ENCODE data around the gene ZDHHC13. TPM values are rescaled to one million over a fixed set of nuclear protein-coding genes. Genes with fewer than 3 reads are reported as not detected.

Gene ZDHHC13
- polyA plus RNA-seq, 1 of the 3 experiments (the other 2 are of a cell fraction) = 8.2 TPM

DNA sequence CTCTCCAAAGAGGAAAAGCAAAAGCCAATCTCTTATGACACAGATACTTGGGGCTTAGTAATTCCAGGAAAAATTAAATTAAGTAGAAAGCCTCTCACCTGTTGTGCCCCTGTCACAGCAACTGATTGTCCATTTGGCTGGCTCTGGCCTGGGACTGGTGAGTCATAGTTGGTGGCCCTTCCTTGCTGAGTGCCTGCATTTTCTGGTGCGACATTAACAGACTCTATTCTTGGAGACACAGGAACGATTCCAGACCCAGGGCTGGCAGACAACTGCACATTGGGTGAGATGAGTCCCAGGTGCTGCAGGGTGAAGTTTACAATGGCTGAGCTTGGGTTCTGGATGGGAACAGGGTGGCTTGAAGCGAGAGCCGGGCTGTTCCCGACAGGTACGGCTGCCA is 108.2 kb downstream of the ZDHHC13 start:
- Histone ChIP-seq H3K9me2 (no peaks in the 10 kb centered on the region), H3K36me3 (replicated peaks in 1 of 2; ENCODE audit: control insufficient read depth in 1 of 2, insufficient read depth in 2 of 2, low read length in 1 of 2) (peaks cover 0 to 7% of the 10 kb centered on the region in 2 experiments)
- CTCF ChIA-PET = no interaction called here

DNA sequence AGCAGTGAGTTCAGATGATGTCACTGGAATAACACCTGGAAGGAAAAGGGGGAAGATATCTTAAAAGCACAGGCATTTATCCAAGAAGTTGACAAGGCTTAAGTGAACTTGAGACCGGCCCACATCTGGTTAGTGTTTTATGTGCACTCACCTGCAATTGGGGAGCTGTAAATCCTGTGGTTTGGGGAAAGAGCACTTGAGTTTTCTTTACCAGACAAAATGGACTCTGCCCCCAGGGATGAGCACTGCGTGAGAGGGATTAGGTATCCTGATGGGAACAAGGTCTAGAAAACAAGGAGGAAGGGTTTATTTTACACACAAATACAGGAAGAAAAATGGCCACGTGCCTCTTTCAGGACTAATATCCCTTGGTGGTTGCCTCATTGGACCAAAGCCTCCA is 108.6 kb downstream of the ZDHHC13 start:
- no peaks in the 10 kb centered on the region for H3K9me2 ChIP-seq
- H3K9me3 ChIP-seq = no peaks in the 10 kb centered on the region
- no peaks in the 10 kb centered on the region for H3K79me2 ChIP-seq (ENCODE audit: insufficient read depth)
- H3K4me1 ChIP-seq (ENCODE audit: control insufficient read depth in 1 of 2, insufficient read depth in 2 of 2, low read depth in 1 of 2, low read length in 1 of 2) = no peaks in the 10 kb centered on the region; a peak in 1 of 4 replicates
- 96% methylated on average over 3 of the region's 3 CpGs for WGBS (ENCODE audit: low lambda C conversion rate)
- H3K27ac ChIP-seq (ENCODE audit: low read depth in 2 of 2, low read length in 1 of 2) = no peak overlapping the region
- no peak for DNase-seq
- H3F3A ChIP-seq (replicated peaks; ENCODE audit: insufficient read depth) = no peaks in the 10 kb centered on the region
- no peaks in the 10 kb centered on the region for H3K27me3 ChIP-seq (ENCODE audit: insufficient read depth)
- POLR2A ChIA-PET = no interaction called here
- no peak overlapping the region for H2AFZ ChIP-seq (ENCODE audit: low read depth)
- H3K9ac ChIP-seq = no peak overlapping the region
- no peaks in the 10 kb centered on the region for H4K20me1 ChIP-seq (ENCODE audit: insufficient read depth)
- no peak overlapping the region for H3K4me3 ChIP-seq (ENCODE audit: low read depth in 2 of 2, low read length in 1 of 2)
- H3K4me2 ChIP-seq = no peak overlapping the region
- TF ChIP-seq GATA2 (CRISPR knock-in tag; IDR thresholded peaks at IDR 0.05) (no peak), TAF1 (IDR thresholded peaks at IDR 0.05; ENCODE audit: borderline replicate concordance, low read depth, low read length) (no peak), ELF1 (IDR thresholded peaks at IDR 0.05) (no peak), RFX5 (IDR thresholded peaks at IDR 0.05; ENCODE audit: low read length) (no peak), TEAD4 (IDR thresholded peaks at IDR 0.05; ENCODE audit: borderline replicate concordance, insufficient read depth) (no peak), POLR2AphosphoS5 (IDR thresholded peaks at IDR 0.05; ENCODE audit: low read depth, low read length) (no peak), RCOR1 (IDR thresholded peaks at IDR 0.05; ENCODE audit: low read length) (no peak), EZH2phosphoT487 (IDR thresholded peaks at IDR 0.05; ENCODE audit: borderline replicate concordance, low read depth) (no peak), YY1 (IDR thresholded peaks at IDR 0.05; ENCODE audit: low read depth) (no peak), RAD21 (IDR thresholded peaks at IDR 0.05; ENCODE audit: low read length) (no peak)
- TF ChIP-seq, protein P1, sequence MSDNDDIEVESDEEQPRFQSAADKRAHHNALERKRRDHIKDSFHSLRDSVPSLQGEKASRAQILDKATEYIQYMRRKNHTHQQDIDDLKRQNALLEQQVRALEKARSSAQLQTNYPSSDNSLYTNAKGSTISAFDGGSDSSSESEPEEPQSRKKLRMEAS (IDR thresholded peaks at IDR 0.05; ENCODE audit: low read depth) = no peak
- TF ChIP-seq, protein P2, sequence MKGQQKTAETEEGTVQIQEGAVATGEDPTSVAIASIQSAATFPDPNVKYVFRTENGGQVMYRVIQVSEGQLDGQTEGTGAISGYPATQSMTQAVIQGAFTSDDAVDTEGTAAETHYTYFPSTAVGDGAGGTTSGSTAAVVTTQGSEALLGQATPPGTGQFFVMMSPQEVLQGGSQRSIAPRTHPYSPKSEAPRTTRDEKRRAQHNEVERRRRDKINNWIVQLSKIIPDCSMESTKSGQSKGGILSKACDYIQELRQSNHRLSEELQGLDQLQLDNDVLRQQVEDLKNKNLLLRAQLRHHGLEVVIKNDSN (IDR thresholded peaks at IDR 0.05; ENCODE audit: borderline replicate concordance, low read depth) = no peak
- TF ChIP-seq, protein P3, sequence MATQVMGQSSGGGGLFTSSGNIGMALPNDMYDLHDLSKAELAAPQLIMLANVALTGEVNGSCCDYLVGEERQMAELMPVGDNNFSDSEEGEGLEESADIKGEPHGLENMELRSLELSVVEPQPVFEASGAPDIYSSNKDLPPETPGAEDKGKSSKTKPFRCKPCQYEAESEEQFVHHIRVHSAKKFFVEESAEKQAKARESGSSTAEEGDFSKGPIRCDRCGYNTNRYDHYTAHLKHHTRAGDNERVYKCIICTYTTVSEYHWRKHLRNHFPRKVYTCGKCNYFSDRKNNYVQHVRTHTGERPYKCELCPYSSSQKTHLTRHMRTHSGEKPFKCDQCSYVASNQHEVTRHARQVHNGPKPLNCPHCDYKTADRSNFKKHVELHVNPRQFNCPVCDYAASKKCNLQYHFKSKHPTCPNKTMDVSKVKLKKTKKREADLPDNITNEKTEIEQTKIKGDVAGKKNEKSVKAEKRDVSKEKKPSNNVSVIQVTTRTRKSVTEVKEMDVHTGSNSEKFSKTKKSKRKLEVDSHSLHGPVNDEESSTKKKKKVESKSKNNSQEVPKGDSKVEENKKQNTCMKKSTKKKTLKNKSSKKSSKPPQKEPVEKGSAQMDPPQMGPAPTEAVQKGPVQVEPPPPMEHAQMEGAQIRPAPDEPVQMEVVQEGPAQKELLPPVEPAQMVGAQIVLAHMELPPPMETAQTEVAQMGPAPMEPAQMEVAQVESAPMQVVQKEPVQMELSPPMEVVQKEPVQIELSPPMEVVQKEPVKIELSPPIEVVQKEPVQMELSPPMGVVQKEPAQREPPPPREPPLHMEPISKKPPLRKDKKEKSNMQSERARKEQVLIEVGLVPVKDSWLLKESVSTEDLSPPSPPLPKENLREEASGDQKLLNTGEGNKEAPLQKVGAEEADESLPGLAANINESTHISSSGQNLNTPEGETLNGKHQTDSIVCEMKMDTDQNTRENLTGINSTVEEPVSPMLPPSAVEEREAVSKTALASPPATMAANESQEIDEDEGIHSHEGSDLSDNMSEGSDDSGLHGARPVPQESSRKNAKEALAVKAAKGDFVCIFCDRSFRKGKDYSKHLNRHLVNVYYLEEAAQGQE (IDR thresholded peaks at IDR 0.05; ENCODE audit: low read depth, low read length) = no peak
- CTCF ChIA-PET = no interaction called here
- H3K36me3 ChIP-seq (replicated peaks in 1 of 2; ENCODE audit: control insufficient read depth in 1 of 2, insufficient read depth in 2 of 2, low read length in 1 of 2) = peaks cover 0 to 7% of the 10 kb centered on the region in 2 experiments

More for the DNA sequence above, 108.2 kb downstream of the ZDHHC13 start:
- H4K20me1 ChIP-seq (ENCODE audit: insufficient read depth) = no peaks in the 10 kb centered on the region
- no peak overlapping the region for H3K9ac ChIP-seq
- no peaks in the 10 kb centered on the region for H3K79me2 ChIP-seq (ENCODE audit: insufficient read depth)
- no peaks in the 10 kb centered on the region; a peak in 1 of 4 replicates for H3K4me1 ChIP-seq (ENCODE audit: control insufficient read depth in 1 of 2, insufficient read depth in 2 of 2, low read depth in 1 of 2, low read length in 1 of 2)
- no peak overlapping the region for H3K27ac ChIP-seq (ENCODE audit: low read depth in 2 of 2, low read length in 1 of 2)
- POLR2A ChIA-PET = no interaction called here
- H3K27me3 ChIP-seq (ENCODE audit: insufficient read depth) = no peaks in the 10 kb centered on the region
- no peak overlapping the region for H3K4me2 ChIP-seq
- TF ChIP-seq NRF1 (IDR thresholded peaks at IDR 0.05; ENCODE audit: low read depth, low read length) (no peak), CHD2 (IDR thresholded peaks at IDR 0.05; ENCODE audit: low read length, partially characterized antibody) (no peak)
- H3F3A ChIP-seq (replicated peaks; ENCODE audit: insufficient read depth) = no peaks in the 10 kb centered on the region
- WGBS (ENCODE audit: low lambda C conversion rate) = 96% methylated on average over 6 of the region's 6 CpGs
- DNase-seq = no peak
- H3K9me3 ChIP-seq = no peaks in the 10 kb centered on the region
- no peak overlapping the region for H3K4me3 ChIP-seq (ENCODE audit: low read depth in 2 of 2, low read length in 1 of 2)
- H2AFZ ChIP-seq (ENCODE audit: low read depth) = no peak overlapping the region

Other genes starting within 250 kb of the ZDHHC13 start
- gene MRGPRX1, start 177.8 kb upstream of the ZDHHC13 start, polyA plus RNA-seq (2012; rRNA removed) = not detected in 2 replicates
- gene MRGPRX2, start 56.5 kb upstream of the ZDHHC13 start, polyA plus RNA-seq (2012; rRNA removed) = not detected in 2 replicates
- not detected in 2 replicates for gene CSRP3, start 84.8 kb downstream of the ZDHHC13 start, polyA plus RNA-seq (2012; rRNA removed)
- gene E2F8, start 123.8 kb downstream of the ZDHHC13 start, polyA plus RNA-seq (2012; rRNA removed) = 2.5 and 2.7 TPM in 2 replicates